Measurements from ENCODE around the gene BIRC6. TPM values are rescaled to one million over a fixed set of nuclear protein-coding genes. Genes with fewer than 3 reads are reported as not detected.
A peak's percentile ranks its signal among the peaks of the same experiment; 100 is the strongest.

The BIRC6 gene
- total and polyA plus RNA-seq, 2 of the 4 experiments (the other 2 are of a cell fraction): 26.5 to 316 TPM

DNA sequence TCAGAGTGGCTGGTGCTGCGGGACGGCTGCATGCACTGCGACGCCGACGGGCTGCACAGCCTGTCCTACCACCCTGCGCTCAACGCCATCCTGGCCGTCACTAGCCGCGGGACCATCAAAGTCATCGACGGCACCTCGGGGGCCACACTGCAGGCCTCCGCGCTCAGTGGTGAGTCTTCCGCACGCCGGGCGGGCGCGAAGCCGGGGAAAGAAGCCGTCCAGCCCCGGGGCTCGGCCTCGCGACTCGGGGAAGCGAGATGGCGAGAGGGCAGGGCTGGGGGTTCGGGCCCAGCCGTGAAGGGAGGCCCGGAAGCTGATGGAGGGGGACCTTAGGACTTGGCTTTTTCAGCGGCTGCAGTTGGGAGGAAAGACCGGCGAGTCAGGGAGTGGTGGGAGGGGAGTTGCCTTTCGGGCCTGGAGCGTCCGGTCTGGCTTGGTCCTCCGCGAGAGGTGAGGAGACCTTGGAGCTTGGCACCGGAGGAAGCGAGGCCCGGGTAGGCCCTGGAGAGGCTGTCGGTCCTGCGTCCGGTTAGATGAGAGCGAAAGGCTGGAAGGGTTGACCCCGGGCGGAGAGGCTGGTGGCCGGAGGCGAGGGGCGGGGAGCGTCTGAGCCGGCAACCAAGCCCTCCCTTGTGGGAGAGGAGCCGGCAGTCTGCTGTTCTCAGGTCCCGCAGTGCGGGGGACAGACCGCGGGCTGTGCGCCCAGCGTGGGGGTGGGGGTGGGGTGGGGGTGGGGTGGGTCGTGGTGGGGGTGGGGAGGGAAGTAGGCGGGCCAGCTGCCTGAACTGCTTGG is 691 bp downstream of the BIRC6 start:
- Histone ChIP-seq H4K20me1 (ENCODE audit: insufficient read depth, low read length) (peaks cover 51% of the 10 kb centered on the region), H4K5ac (ENCODE audit: low read depth, low read length) (peak overlapping the region; percentile 85), H2BK20ac (ENCODE audit: low read depth, low read length) (no peak overlapping the region), H3K23ac (ENCODE audit: low read depth, low read length) (peak overlapping the region; percentile 96; the same call in 1 of the 2 replicates), H3K14ac (replicated peaks; ENCODE audit: low read depth, low read length) (peak overlapping the region; percentile 94), H2BK5ac (ENCODE audit: low read depth, low read length, poor library complexity, severe bottlenecking) (peak overlapping the region; percentile 91), H2BK120ac (ENCODE audit: low read depth, low read length) (peak overlapping the region; percentile 62), H2AK5ac (ENCODE audit: low read depth, low read length) (peak overlapping the region; percentile 90), H3K9ac (ENCODE audit: low read depth, low read length) (peak overlapping the region; percentile 97), H2BK15ac (ENCODE audit: low read depth, low read length) (no peak overlapping the region; the same call in 2 of the 3 replicates), H3K9me3 (ENCODE audit: control insufficient read depth, insufficient read depth, low read length) (no peaks in the 10 kb centered on the region), H4K8ac (ENCODE audit: low read depth in 2 of 2, low read length in 2 of 2) (peak overlapping the region; percentile 86; a peak in 3 of 4 replicates), H3K79me1 (ENCODE audit: low read depth in 1 of 2, low read length in 2 of 2) (peaks cover 0 to 27% of the 10 kb centered on the region in 2 experiments; a peak in 2 of 4 replicates), H4K91ac (ENCODE audit: insufficient read depth, low read depth, low read length) (peak overlapping the region; percentile 87), H3K9me1 (ENCODE audit: insufficient read depth, low read length) (peaks cover 7% of the 10 kb centered on the region; the same call in 1 of the 2 replicates), H3K56ac (ENCODE audit: extremely low read depth, insufficient read depth, low read length) (peak overlapping the region; percentile 62), H2AFZ (replicated peaks; ENCODE audit: low read length, poor library complexity) (peak overlapping the region; percentile 89), H3K4me2 (ENCODE audit: low read depth, low read length) (peak overlapping the region; percentile 80), H3K27me3 (ENCODE audit: control insufficient read depth, insufficient read depth, low read length) (no peaks in the 10 kb centered on the region), H3K4me3 (ENCODE audit: insufficient read depth, low read depth, low read length) (peak overlapping the region; percentile 97), H3K18ac (ENCODE audit: low read depth, low read length) (peak overlapping the region; percentile 65), H2AK9ac (replicated peaks; ENCODE audit: low read depth, low read length, poor library complexity) (peak overlapping the region; percentile 99), H3K36me3 (ENCODE audit: control insufficient read depth, insufficient read depth, low read length) (peaks cover 2% of the 10 kb centered on the region; the same call in 1 of the 2 replicates), H3K4ac (ENCODE audit: low read depth, low read length) (peak overlapping the region; percentile 89), H3K27ac (ENCODE audit: insufficient read depth, low read length) (peak overlapping the region; percentile 99), H3K4me1 (ENCODE audit: control insufficient read depth, insufficient read depth, low read length) (peaks cover 1% of the 10 kb centered on the region; the same call in 1 of the 2 replicates)
- WGBS, 2 experiments (ENCODE audit: extremely low coverage in 2 of 2, insufficient read length in 1 of 2): 0% methylated on average over 28 of the region's 65 CpGs; no CpG with 5 or more reads in 1 of the 2 experiments
- TF ChIP-seq CHD1 (IDR thresholded peaks at IDR 0.05; ENCODE audit: low read depth, low read length) (0 out of 2 replicates have a peak, but pooled peaks have one; percentile 85), POLR2A (IDR thresholded peaks at IDR 0.05; ENCODE audit: low read depth, low read length) (no peak)
- in situ Hi-C loops (cut with MboI; ENCODE audit: low sequenced_read_pairs) (no loop called here), dilution Hi-C loops (cut with HindIII; ENCODE audit: low sequenced_read_pairs, unreplicated experiment) (no loop called here), intact Hi-C loops (cut with micrococcal nuclease) (no loop called here)
- DNase-seq (peak; percentile 27), ATAC-seq (ENCODE audit: low read depth) (peak; percentile 5)
- ChIA-PET POLR2A (ENCODE audit: unreplicated experiment) (interaction anchor here (0.5 kb wide), 1 partner anchor 56 kb away, joined by 5 read pairs; no protein-coding TSS in a partner anchor), CTCF (no interaction called here)
- BruUV-seq (replicated peaks): no TSS peak
